Measurements from ENCODE around the gene SH3RF2.
"Not testable (repeated sequence)": the region's sequence is repeated elsewhere in the genome, so short reads cannot be mapped to it uniquely, and the experiment has no call there.

The SH3RF2 gene, protein sequence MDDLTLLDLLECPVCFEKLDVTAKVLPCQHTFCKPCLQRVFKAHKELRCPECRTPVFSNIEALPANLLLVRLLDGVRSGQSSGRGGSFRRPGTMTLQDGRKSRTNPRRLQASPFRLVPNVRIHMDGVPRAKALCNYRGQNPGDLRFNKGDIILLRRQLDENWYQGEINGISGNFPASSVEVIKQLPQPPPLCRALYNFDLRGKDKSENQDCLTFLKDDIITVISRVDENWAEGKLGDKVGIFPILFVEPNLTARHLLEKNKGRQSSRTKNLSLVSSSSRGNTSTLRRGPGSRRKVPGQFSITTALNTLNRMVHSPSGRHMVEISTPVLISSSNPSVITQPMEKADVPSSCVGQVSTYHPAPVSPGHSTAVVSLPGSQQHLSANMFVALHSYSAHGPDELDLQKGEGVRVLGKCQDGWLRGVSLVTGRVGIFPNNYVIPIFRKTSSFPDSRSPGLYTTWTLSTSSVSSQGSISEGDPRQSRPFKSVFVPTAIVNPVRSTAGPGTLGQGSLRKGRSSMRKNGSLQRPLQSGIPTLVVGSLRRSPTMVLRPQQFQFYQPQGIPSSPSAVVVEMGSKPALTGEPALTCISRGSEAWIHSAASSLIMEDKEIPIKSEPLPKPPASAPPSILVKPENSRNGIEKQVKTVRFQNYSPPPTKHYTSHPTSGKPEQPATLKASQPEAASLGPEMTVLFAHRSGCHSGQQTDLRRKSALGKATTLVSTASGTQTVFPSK

DNA sequence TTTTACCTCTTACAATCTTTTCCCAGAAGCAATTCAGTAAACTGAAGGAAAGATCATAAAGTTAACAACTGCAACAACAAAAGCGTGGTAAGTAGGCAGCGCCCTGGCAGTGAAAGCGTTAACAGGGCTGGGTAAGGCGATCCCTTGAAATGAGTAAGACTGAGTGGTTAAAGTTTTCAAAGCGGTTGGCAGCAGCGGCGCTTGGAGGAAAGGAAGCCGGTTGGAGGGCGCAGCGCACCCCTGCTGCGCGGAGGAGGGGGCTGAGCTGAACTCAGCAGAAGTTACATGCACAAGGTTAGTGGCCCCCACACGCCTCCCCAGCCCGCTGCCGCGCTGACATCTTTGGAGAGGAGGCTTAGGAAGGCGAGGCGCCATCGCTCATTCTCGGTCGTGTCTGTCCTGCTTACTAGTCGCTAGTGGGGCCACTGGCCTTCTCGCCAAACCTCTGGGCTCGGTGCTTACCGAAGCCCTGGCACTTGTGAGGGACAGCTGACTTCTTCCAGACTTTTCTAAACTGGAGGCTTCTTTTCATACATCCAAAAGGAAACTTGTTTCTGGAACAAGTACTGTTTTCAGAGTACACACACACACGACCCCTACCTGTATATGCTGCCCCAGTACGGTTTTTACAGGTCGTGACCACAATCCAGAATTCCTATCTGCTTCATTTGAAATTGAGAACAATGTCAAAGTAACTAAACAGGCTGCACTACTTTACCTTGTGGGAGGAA is at the start of gene SH3RF2:
TSS of gene SH3RF2 (plus strand) at position 178 of the 731 bp plus-strand sequence. CDS start 1,351 bp downstream, outside the sequence.
- peak; percentile 72 for DNase-seq

GRCh38 chr5:145887217-145887616 is 49.2 kb upstream of the SH3RF2 start:
- no peak for DNase-seq

DNA sequence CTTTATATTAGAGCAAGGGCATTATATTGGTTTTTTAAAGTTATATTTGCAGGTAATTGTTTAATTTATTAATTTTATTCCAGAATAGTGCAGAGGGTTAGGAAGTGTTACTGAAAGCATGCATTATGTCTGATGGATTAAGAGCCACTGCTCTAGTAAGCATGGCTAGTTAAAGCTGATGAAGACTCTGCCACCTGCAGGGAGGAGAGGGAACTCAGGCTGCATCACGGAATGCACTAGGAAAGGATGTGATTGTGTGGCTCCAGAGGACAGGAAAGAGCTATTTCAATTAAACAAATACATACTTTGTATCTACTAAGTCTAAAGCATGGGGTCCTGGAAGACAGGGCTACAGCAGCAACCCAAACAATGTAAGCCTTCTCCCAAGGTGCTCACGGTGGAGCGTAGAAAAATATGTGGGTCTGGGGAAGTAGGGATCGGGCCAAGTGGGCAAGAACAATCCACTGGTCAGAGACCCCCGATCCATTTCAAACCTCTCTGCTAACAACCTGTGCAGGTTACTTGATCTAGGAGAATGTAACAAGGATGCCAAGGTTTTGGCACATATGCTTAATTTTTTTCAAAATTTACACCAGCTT is 48.3 kb upstream of the SH3RF2 start:
- DNase-seq: no peak

DNA sequence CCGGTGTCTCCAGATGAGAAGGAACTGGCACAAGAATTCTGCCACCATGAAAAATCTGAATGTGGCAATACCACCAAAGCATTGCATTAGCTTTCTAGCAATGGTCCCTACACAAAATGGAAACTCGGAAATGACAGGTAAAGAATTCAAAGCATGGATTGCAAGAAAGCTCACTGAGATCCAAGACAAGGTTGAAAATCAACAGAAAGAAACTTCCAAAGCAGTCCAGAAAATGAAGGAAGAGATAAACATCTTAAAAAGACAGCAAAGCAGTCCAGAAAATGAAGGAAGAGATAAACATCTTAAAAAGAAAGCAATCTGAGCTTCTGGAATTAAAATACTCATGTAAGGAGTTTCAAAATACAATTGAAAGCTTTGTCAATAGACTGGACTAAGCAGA is 46.8 kb upstream of the SH3RF2 start:
- no peak for DNase-seq

DNA sequence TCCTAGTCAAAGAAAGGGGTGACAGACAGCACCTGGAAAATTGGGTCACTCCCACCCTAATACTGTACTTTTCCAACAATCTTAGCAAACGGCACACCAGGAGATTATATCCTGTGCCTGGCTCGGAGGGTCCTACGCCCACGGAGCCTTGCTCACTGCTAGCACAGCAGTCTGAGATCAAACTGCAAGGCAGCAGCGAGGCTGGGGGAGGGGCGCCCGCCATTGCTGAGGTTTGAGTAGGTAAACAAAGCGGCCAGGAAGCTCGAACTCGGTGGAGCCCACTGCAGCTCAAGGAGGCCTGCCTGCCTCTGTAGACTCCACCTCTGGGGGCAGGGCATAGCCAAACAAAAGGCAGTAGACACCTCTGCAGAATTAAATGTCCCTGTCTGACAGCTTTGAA is 45.0 kb upstream of the SH3RF2 start:
- not testable (repeated sequence) for DNase-seq

DNA sequence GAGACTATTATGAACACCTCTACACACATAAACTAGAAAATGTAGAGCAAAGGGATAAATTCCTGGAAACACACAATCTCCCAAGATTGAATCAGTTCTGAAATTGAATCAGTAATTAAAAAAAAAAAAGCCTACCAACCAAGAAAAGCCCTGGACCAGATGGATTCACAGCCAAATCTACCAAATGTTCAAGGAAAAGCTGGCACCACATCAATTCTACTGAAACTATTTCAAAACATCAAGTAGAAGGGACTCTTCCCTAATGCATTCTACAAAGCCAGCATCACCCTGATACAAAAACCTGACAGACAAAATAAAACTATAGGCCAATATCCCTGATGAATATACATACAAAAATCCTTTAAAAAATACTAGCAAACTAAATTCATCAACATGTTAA is 38.2 kb upstream of the SH3RF2 start:
- no peak for DNase-seq

DNA sequence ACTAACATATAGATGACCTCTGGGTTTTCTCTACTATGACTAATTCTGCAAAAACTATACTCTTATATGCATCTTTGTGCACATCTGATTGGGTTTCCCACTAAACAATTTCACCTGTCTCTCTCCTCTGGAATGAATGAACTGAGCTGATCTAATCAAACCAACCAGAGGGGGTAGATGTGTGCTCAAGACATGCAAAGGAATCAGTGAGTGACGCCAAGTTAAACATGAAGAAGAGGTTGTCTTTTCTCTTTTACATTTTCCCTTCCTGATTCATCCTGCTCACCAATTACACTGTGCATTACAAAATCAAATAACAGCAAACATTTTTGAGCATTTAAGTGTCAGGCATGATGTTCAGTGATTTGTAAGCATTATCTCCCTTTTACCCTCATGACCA is 34.0 kb upstream of the SH3RF2 start:
- no peak for DNase-seq

DNA sequence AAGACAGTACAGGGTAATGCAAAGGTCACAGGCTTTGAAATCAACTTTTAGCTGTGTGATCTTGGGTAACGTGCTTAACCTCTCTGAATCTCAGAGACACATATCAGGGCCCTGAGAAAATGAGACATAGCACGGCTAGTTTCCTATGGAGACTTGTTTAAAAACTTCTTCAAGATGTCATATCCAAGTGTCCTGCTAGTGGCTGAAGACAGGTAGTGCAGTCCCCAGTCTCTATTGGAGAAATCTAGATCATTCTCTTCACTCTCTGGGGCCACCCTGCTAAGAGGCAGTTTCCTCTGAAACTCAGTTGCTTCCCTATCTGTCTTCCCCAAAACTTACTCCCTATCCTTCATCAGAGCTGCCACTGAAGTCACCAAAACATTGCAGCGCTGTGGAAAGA is 33.3 kb upstream of the SH3RF2 start:
- DNase-seq: no peak

- no peak for DNase-seq
Observed at GRCh38 chr5:145903867-145904266, 32.5 kb upstream of the SH3RF2 start.

DNA sequence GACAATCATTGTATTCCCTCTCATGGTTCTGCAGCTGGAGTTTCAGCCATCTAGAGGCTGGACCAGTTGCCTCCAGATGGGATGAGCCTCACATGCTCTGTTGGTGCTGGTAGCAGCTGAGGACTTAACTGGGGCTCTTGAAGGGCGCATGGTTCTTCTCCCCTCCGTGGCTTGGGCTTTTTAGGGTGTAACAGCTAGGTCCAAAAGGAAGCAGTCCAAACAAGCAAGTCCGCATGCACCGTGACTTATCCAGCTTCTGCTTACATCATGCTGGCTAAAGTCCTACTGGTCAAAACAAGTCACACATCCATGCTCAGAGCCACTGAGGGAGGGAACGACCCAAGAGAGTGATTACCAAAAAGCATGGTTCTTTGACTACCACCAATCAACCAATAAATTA is 31.6 kb upstream of the SH3RF2 start:
- no peak for DNase-seq

DNA sequence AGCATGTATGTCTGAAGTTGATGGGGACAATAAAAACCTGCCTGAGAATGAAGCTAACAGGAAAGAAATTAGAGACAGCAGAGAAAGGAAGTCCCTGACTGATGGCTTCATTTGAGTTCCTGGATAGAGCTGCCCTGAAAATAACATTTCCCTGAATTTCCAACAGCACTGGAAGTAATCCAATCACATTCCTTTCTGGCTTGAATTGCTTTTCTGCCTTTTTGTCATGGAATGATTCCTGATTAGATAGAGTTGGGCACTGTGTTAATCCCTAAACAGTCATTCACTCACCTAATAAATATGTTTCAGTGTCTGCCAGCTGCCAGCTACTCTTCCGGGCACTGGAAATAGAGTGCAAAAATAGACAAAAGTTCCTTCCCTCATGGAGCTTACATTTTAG is 30.0 kb upstream of the SH3RF2 start:
- no peak for DNase-seq

GRCh38 chr5:145908206-145908960 is 28.0 kb upstream of the SH3RF2 start:
- no peak for DNase-seq

DNA sequence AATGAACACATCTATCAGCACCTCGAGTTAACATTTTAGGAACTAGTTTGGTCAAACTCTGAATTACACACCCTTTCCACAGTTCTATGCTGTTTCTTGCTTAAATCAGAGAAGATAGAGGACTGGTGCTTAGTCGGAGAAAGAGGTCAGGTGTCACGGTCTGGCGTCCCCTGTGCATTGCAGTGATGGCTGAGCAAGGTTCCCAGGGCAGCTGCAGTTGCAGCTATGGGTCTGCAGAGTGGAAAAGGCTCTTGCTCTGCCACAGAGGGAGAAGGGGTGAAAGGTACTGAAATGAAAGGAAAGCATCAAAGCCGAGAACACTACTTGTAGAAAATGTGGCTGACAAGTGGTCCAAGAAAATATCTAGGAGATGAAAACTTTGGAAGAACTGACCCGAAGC is 25.2 kb upstream of the SH3RF2 start:
- DNase-seq: no peak

DNA sequence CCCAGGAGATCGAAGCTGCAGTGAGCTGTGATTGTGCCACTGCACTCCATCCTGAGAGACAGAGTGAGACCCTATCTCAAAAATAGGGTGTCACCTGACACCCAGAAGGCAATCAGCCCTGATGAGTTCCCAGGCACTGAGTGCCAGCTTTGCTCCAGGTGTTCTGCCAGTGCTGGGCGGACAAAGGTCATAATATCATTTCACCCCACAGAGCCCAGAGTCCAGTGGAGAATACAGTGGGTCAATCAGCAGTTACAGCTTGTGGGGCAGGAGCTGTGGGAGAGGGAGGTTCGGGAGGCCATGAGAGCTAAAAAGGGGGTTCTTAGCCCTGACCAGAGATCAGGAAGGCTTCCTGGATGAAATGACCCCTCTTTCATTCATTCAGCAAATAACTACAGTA is 24.4 kb upstream of the SH3RF2 start:
- DNase-seq: no peak

DNA sequence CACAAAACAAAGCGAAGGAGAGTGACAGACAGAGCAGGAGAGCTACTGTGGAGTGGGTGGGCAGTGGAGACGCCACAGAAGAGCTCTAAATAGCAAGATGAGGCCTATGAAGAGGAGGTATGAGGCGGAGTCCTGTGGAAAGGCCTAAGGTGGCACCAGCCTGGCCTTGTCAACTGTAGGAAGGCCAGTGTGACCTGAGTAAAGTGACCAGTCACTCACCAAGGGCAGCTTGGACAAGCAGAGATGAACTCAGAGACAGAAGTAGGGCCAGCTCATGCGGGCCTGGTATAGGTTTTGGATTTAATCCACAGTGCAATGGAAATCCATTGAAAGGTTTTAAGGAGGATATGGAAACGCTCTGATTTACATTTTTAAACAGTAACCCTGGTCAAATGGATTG is 23.8 kb upstream of the SH3RF2 start:
- DNase-seq: no peak

DNA sequence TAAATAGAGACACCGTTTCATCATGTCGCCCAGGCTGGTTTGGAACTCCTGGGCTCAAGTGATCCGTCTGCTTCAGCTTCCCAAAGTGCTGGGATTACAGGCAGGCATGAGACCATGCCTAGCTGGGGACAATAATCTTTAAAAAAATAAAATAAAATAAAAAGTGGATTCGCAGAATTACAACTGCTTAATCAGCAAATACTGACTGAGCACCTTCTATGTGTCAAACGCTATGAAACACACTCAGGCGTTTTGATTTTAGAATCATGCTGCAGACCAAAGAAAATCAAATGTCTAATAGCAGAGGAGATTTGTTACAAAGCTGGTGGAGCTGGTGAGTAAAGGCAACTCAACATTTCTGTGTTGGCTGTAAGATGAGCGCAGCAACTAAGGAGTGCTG is 22.7 kb upstream of the SH3RF2 start:
- DNase-seq: no peak

GRCh38 chr5:145915970-145916638 is 20.3 kb upstream of the SH3RF2 start:
- DNase-seq: no peak

DNA sequence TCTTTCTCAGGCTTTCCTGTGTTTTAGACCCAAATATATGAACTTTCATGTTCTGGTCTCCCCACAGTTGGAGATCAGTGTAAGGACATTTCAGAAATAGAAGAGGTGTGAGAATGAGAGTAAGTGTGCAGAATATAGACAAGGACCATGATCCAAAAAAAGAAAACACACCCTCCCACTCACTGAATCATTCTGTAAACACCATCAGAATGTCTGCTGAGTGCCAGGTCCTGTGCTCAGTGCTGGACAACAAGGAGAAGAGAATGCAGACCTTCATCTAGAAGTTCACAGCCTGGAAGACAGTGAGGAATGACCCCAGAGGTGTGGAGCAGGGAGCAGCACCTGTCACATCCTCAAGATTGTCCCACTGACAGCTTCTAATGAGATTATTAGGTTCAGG is 19.1 kb upstream of the SH3RF2 start:
- DNase-seq: no peak

GRCh38 chr5:145918397-145918796 is 18.0 kb upstream of the SH3RF2 start:
- DNase-seq: no peak

DNA sequence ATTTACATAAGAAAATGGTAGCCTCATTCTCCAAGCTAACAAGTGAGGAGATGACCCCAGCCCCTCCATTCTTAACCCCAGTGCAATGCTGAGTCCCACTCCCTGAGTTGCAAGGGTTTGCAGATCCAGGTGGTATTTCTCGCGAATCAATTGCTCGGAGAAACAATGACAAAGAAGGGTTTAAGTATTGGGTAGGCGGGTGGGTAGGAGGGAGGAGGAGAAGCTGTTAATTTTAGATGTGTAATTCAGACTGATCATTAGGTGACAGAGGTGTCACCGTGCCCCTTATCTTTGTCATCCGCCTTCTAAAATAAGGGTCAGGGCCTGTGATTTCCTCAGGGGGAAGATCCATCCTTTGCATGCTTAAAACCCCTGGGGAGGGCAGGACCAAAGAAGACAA is 17.0 kb upstream of the SH3RF2 start:
- DNase-seq: no peak

- DNase-seq: no peak
Observed at GRCh38 chr5:145920542-145921210, 15.7 kb upstream of the SH3RF2 start.
